OCI-LY7 (cell line): ENCODE results near the gene MSANTD3. TPM values are rescaled to one million over a fixed set of nuclear protein-coding genes. Genes with fewer than 3 reads are reported as not detected.
A peak's percentile ranks its signal among the peaks of the same experiment; 100 is the strongest.

Experiments
- BruUV-seq: library from RNA; stranded (reverse); fragments of 400-500 nt; replicated peaks from 2 replicates; lab custom pipeline; 2021; lab: Mats Ljungman, UMichigan
- CTCF ChIA-PET: fragments of 300-600 bp; sonication (Branson Sonifier 250); formaldehyde crosslinking; loops from one replicate; lab custom pipeline; 2022; ENCODE audit warnings: antibody characterized with exemption; ENCODE audit not compliant: unreplicated experiment; lab: Charles Lee
- POLR2A ChIA-PET: fragments of 300-600 bp; sonication (Branson Sonifier 250); formaldehyde crosslinking; loops from one replicate; lab custom pipeline; 2022; ENCODE audit warnings: antibody characterized with exemption; lab: Charles Lee
- DNase-seq: peaks from one replicate; pipeline ENCODE4 v3.0.0-alpha.2; 2015; ENCODE audit warnings: low spot score
- H2AFZ ChIP-seq: fragments of 200-600 bp; sonication (generic), shearing (Covaris generic); 2 replicates; pipeline ENCODE4 v1.6.1; 2014; ENCODE audit warnings: mild to moderate bottlenecking, antibody characterized with exemption, low read length, moderate library complexity
- H3K27ac ChIP-seq: fragments of 200-600 bp; sonication (generic); 2 replicates; pipeline ENCODE4 v1.5.1; 2014; ENCODE audit warnings: mixed run types, low read depth, mild to moderate bottlenecking, moderate library complexity, low read length, inconsistent platforms; ENCODE audit not compliant: poor library complexity, severe bottlenecking
- H3K36me3 ChIP-seq: fragments of 200-600 bp; sonication (generic); 2 replicates; pipeline ENCODE4 v1.6.1; 2014; ENCODE audit warnings: mild to moderate bottlenecking, antibody characterized with exemption, low read length, moderate library complexity, mixed read lengths; ENCODE audit not compliant: insufficient read depth
- H3K4me1 ChIP-seq: fragments of 200-600 bp; sonication (generic); 2 replicates; pipeline ENCODE4 v1.5.1; 2014; ENCODE audit warnings: mild to moderate bottlenecking, low read length; ENCODE audit not compliant: insufficient read depth, poor library complexity, severe bottlenecking
- H3K4me2 ChIP-seq: fragments of 200-600 bp; sonication (generic); 2 replicates; pipeline ENCODE4 v1.6.1; 2014; ENCODE audit warnings: mild to moderate bottlenecking, low read length
- H3K4me3 ChIP-seq: fragments of 200-600 bp; sonication (generic); 2 replicates; pipeline ENCODE4 v1.5.1; 2014; ENCODE audit warnings: mild to moderate bottlenecking, low read depth, low read length; ENCODE audit not compliant: poor library complexity, severe bottlenecking
- H3K79me2 ChIP-seq: fragments of 200-600 bp; sonication (generic); 2 replicates; pipeline ENCODE4 v1.6.1; 2016; ENCODE audit warnings: low read depth, mild to moderate bottlenecking, low read length, moderate library complexity, mixed read lengths; ENCODE audit not compliant: insufficient read depth
- H3K9me2 ChIP-seq: fragments of 200-600 bp; sonication (generic); 2 replicates; pipeline ENCODE4 v1.6.1; 2016; ENCODE audit warnings: mild to moderate bottlenecking, low read length, mixed read lengths; ENCODE audit not compliant: insufficient read depth
- H3K9me3 ChIP-seq: fragments of 200-600 bp; sonication (generic); 2 replicates; pipeline ENCODE4 v1.6.1; 2014; ENCODE audit warnings: mild to moderate bottlenecking, mixed run types, low read length, mixed read lengths
- H4K20me1 ChIP-seq: fragments of 200-600 bp; sonication (generic); 2 replicates; pipeline ENCODE4 v1.6.1; 2014; ENCODE audit warnings: mild to moderate bottlenecking, antibody characterized with exemption, low read length, moderate library complexity, mixed read lengths; ENCODE audit not compliant: insufficient read depth
- EZH2phosphoT487 ChIP-seq: fragments of 200-600 bp; sonication (generic); IDR thresholded peaks from 2 replicates; pipeline ENCODE4 v1.6.1; 2018; ENCODE audit warnings: low read depth, borderline replicate concordance, mild to moderate bottlenecking, mixed run types, antibody characterized with exemption, low read length, moderate library complexity, mixed read lengths
- intact Hi-C: fragments of 100-400 bp; cut with micrococcal nuclease; formaldehyde crosslinking; loops from one replicate; pipeline ENCODE4 v1.10.0; 2022; ENCODE audit not compliant: unreplicated experiment
- total RNA-seq, 2 experiments: library from RNA; depleted of rRNA in 1 of 2; stranded (reverse); fragments of >200 nt in 1 of 2; shearing (Covaris generic) in 1 of 2; gene quantifications; 2 replicates each; pipeline ENCODE4 v1.2.3, GENCODE V29; 2014 to 2022
- TF ChIP-seq, protein P1 (sequence below): fragments of 200-600 bp; sonication (generic); conservative IDR thresholded peaks from 2 replicates; pipeline ENCODE4 v1.5.1; 2014; ENCODE audit warnings: mild to moderate bottlenecking, antibody characterized with exemption, low read length, moderate library complexity, mixed read lengths

MSANTD3 gene
- total RNA-seq, 2 experiments from 2014 or later, result 30.5 to 38.0 TPM

DNA sequence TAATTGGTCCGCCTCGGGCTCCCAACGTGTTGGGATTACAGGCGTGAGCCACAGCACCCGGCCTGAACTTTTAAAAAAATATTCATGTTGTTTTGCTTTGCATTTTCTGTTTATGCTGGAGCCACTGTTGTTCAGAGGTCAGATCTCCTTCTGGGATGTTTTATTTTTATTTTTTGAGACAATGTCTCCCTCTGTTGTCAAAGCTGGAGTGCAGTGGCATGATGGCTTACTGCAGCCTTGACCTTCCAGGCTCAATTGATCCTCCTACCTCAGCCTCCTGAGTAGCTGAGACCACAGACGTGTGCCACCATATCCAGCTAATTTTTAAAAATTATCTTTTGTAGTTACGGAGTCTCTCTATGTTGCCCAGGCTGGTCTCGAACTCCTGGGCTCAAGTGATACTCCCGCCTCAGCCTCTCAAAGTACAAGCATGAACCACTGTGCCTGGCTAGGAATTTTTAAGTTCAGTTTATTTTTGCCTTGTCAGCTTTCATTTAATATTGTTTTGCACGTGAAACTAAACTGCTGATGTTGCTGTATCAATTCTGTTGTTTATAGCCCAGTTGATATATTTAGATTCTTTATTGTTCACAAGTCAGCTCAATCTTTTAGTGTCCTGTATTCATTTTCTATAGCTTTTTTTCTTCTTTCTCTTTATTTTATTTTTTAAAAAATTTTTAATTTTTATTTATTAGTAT lies 59.7 kb downstream of the MSANTD3 start:
- Histone ChIP-seq H3K9me2 (no peaks in the 10 kb centered on the region), H3K79me2 (no peaks in the 10 kb centered on the region), H3K4me2 (no peak overlapping the region), H3K9me3 (no peaks in the 10 kb centered on the region), H4K20me1 (no peaks in the 10 kb centered on the region; the same call in 1 of the 2 replicates), H3K4me3 (no peak overlapping the region), H3K4me1 (peaks cover 19% of the 10 kb centered on the region), H3K36me3 (no peaks in the 10 kb centered on the region), H2AFZ (no peak overlapping the region), H3K27ac (no peak overlapping the region)
- ChIA-PET POLR2A (no interaction called here), CTCF (no interaction called here)
- TF ChIP-seq, protein P1, sequence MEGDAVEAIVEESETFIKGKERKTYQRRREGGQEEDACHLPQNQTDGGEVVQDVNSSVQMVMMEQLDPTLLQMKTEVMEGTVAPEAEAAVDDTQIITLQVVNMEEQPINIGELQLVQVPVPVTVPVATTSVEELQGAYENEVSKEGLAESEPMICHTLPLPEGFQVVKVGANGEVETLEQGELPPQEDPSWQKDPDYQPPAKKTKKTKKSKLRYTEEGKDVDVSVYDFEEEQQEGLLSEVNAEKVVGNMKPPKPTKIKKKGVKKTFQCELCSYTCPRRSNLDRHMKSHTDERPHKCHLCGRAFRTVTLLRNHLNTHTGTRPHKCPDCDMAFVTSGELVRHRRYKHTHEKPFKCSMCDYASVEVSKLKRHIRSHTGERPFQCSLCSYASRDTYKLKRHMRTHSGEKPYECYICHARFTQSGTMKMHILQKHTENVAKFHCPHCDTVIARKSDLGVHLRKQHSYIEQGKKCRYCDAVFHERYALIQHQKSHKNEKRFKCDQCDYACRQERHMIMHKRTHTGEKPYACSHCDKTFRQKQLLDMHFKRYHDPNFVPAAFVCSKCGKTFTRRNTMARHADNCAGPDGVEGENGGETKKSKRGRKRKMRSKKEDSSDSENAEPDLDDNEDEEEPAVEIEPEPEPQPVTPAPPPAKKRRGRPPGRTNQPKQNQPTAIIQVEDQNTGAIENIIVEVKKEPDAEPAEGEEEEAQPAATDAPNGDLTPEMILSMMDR, result no peak
- no peak for TF ChIP-seq EZH2phosphoT487
- intact Hi-C loops, result no loop called here
- DNase-seq, result no peak
- BruUV-seq, result no TSS peak

DNA sequence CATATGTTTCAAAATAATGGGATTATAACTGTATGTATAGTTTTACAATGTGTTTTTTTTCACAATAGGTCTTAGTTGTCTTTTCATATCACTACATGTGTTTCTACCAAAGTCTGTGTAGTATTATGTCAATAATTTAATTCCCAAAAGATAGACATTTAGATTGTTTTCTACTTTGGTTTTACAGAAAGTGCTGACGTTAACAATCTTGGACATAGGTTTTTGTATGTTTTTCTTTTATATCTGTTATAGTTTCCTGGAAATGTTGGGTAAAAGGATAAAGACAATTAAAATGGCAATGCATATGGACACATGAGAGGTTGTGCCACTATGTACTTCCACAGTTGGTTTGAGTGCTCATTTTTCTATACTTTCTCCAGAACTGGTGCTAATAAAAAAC lies 61.2 kb downstream of the MSANTD3 start:
- H3K4me3 ChIP-seq, result no peak overlapping the region
- TF ChIP-seq, protein P1, result no peak
- TF ChIP-seq EZH2phosphoT487, result no peak
- H4K20me1 ChIP-seq, result no peaks in the 10 kb centered on the region; the same call in 1 of the 2 replicates
- intact Hi-C loops, result no loop called here
- POLR2A ChIA-PET, result no interaction called here
- peaks cover 31% of the 10 kb centered on the region for H3K4me1 ChIP-seq
- no peaks in the 10 kb centered on the region for H3K9me3 ChIP-seq
- no peaks in the 10 kb centered on the region for H3K79me2 ChIP-seq
- no peak overlapping the region for H2AFZ ChIP-seq
- no peaks in the 10 kb centered on the region for H3K36me3 ChIP-seq
- H3K27ac ChIP-seq, result no peak overlapping the region
- H3K9me2 ChIP-seq, result no peaks in the 10 kb centered on the region
- BruUV-seq, result no TSS peak
- CTCF ChIA-PET, result no interaction called here
- no peak overlapping the region for H3K4me2 ChIP-seq
- DNase-seq, result no peak

DNA sequence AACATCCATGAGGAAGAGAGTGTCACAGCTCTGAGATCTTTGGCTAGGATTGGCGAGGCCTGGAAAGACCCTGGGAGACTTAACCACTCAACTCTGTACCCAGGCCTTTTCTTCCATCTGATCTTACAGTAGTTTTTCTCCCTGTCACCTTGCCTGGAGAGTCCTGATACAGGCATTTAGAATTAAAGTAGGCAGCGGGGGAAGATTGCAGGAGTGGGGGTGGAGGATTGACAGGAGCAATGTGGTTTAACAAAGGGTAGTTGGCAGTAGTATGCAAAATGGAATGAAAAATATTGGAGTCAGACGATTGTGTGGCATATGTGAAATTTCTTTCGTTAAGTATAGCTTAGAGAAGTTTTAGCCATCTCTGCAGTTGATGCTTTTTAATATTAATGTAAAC lies 62.9 kb downstream of the MSANTD3 start:
- no peak for DNase-seq
- Histone ChIP-seq H3K9me2 (no peaks in the 10 kb centered on the region), H4K20me1 (no peaks in the 10 kb centered on the region; the same call in 1 of the 2 replicates), H3K4me1 (peaks cover 38% of the 10 kb centered on the region), H3K4me3 (no peak overlapping the region), H3K79me2 (no peaks in the 10 kb centered on the region), H3K36me3 (no peaks in the 10 kb centered on the region), H3K27ac (no peak overlapping the region), H2AFZ (peak overlapping the region; percentile 33; the same call in 1 of the 2 replicates), H3K4me2 (peak overlapping the region; percentile 38), H3K9me3 (no peaks in the 10 kb centered on the region)
- CTCF ChIA-PET, result no interaction called here
- POLR2A ChIA-PET, result no interaction called here
- intact Hi-C loops, result no loop called here
- TF ChIP-seq, protein P1, result no peak
- no peak for TF ChIP-seq EZH2phosphoT487
- no TSS peak for BruUV-seq
